ENCODE data around the gene WNT4. TPM values are rescaled to one million over a fixed set of nuclear protein-coding genes. Genes with fewer than 3 reads are reported as not detected.
A peak's percentile ranks its signal among the peaks of the same experiment; 100 is the strongest.

The WNT4 gene
- total and polyA plus RNA-seq, 2 experiments from 2014 or later = 0.05 to 0.32 TPM

DNA sequence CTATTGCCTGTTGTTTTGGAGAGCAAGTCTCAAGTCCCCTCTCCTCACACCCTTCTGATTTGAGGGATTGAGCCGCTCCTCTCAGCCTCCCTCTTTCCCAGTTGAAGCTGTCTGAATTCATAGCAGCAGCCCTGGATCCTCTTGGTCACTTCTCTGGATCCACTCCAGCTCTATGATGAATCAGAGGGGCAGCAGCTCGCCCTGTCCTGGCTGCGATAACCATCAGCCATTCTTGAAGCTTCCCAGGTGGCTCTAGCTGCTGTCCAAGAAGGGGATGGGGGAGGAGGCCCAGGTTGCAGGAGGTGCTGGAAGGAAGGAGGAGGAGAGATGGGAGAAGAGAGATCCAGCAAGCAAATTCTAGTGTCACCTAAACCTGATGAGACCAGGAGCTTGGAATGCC is 31.3 kb downstream of the WNT4 start:
- TF ChIP-seq EZH2 (IDR thresholded peaks at IDR 0.05; ENCODE audit: insufficient read depth, poor library complexity, severe bottlenecking) (no peak), EZH2phosphoT487 (IDR thresholded peaks at IDR 0.05; ENCODE audit: insufficient read depth, low read depth) (no peak)
- Histone ChIP-seq H3K79me2 (ENCODE audit: insufficient read depth) (peaks cover 100% of the 10 kb centered on the region), H3K9me2 (ENCODE audit: insufficient read depth) (no peaks in the 10 kb centered on the region), H3K4me1 (ENCODE audit: insufficient read depth) (peaks cover 4% of the 10 kb centered on the region; the same call in 1 of the 2 replicates), H3K9me3 (ENCODE audit: low read depth) (no peaks in the 10 kb centered on the region), H3K4me3 (no peak overlapping the region), H2AFZ (no peak overlapping the region), H3K36me3 (ENCODE audit: low read depth) (no peaks in the 10 kb centered on the region; the same call in 1 of the 2 replicates), H3K27me3 (replicated peaks; ENCODE audit: insufficient read depth) (no peaks in the 10 kb centered on the region), H3F3A (ENCODE audit: insufficient read depth) (peaks cover 12% of the 10 kb centered on the region), H3K27ac (no peak overlapping the region), H4K20me1 (ENCODE audit: insufficient read depth) (peaks cover 6% of the 10 kb centered on the region), H3K9ac (no peak overlapping the region), H3K4me2 (ENCODE audit: unreplicated experiment) (no peak overlapping the region)
- 65 to 67% methylated on average over 3 of the region's 3 CpGs for WGBS, 2 experiments (ENCODE audit: low coverage in 1 of 2, low lambda C conversion rate in 2 of 2, missing lambda C conversion rate in 2 of 2)
- DNase-seq = peak; percentile 72
- in situ Hi-C loops (cut with MboI) = loop anchor here (10.0 kb wide), 1 partner anchor 303 kb away; no protein-coding TSS in a partner anchor

DNA sequence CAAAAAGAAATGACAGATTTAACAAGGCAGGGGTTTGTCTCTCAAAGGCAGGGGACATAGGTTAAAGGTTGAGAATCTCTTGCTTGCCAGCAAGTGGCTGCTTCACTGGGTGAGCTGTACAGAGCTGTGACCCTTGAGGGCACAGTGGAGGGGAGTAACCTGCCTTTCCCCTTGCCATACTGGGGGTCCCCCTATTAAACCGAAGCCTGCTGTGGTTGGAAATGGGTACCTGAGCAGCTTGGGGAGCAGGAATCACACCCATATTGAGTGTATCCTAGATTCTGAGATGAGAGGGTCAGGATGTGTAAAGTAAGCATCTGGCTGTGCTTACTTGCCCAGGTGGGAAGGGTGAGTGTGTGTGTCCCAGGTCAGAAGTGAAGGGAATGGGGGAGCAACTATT is 31.8 kb downstream of the WNT4 start:
- Histone ChIP-seq H3K27me3 (replicated peaks; ENCODE audit: insufficient read depth) (no peaks in the 10 kb centered on the region), H3K27ac (no peak overlapping the region), H3K9ac (no peak overlapping the region), H3K79me2 (ENCODE audit: insufficient read depth) (peaks cover 100% of the 10 kb centered on the region), H3K4me2 (ENCODE audit: unreplicated experiment) (no peak overlapping the region), H3F3A (ENCODE audit: insufficient read depth) (peaks cover 12% of the 10 kb centered on the region), H4K20me1 (ENCODE audit: insufficient read depth) (peaks cover 11% of the 10 kb centered on the region), H3K36me3 (ENCODE audit: low read depth) (no peaks in the 10 kb centered on the region; the same call in 1 of the 2 replicates), H3K4me3 (no peak overlapping the region), H3K9me2 (ENCODE audit: insufficient read depth) (no peaks in the 10 kb centered on the region), H3K4me1 (ENCODE audit: insufficient read depth) (peaks cover 4% of the 10 kb centered on the region; the same call in 1 of the 2 replicates), H3K9me3 (ENCODE audit: low read depth) (no peaks in the 10 kb centered on the region), H2AFZ (no peak overlapping the region)
- in situ Hi-C loops (cut with MboI) = loop anchor here (10.0 kb wide), 1 partner anchor 304 kb away; no protein-coding TSS in a partner anchor
- DNase-seq = no peak
- TF ChIP-seq EZH2phosphoT487 (IDR thresholded peaks at IDR 0.05; ENCODE audit: insufficient read depth, low read depth) (no peak), EZH2 (IDR thresholded peaks at IDR 0.05; ENCODE audit: insufficient read depth, poor library complexity, severe bottlenecking) (no peak)
- 100% methylated on average over 1 of the region's 1 CpG for WGBS, 2 experiments (ENCODE audit: low coverage in 1 of 2, low lambda C conversion rate in 2 of 2, missing lambda C conversion rate in 2 of 2)

- Histone ChIP-seq H3K9me2 (ENCODE audit: insufficient read depth) (no peaks in the 10 kb centered on the region), H4K20me1 (ENCODE audit: insufficient read depth) (peaks cover 6% of the 10 kb centered on the region; the same call in 1 of the 2 replicates), H3K27me3 (replicated peaks; ENCODE audit: insufficient read depth) (no peaks in the 10 kb centered on the region), H3K4me3 (no peak overlapping the region), H3K36me3 (ENCODE audit: low read depth) (no peaks in the 10 kb centered on the region), H3K79me2 (ENCODE audit: insufficient read depth) (peaks cover 100% of the 10 kb centered on the region), H3F3A (ENCODE audit: insufficient read depth) (peaks cover 17% of the 10 kb centered on the region), H3K4me1 (ENCODE audit: insufficient read depth) (peaks cover 4% of the 10 kb centered on the region; the same call in 1 of the 2 replicates), H3K9me3 (ENCODE audit: low read depth) (no peaks in the 10 kb centered on the region), H3K27ac (no peak overlapping the region), H3K9ac (no peak overlapping the region), H2AFZ (no peak overlapping the region), H3K4me2 (ENCODE audit: unreplicated experiment) (no peak overlapping the region)
- WGBS, 2 experiments (ENCODE audit: low coverage in 1 of 2, low lambda C conversion rate in 2 of 2, missing lambda C conversion rate in 2 of 2) = 97 to 98% methylated on average over 3 of the region's 3 CpGs
- no peak for TF ChIP-seq EZH2phosphoT487 (IDR thresholded peaks at IDR 0.05; ENCODE audit: insufficient read depth, low read depth)
- TF ChIP-seq EZH2 (IDR thresholded peaks at IDR 0.05; ENCODE audit: insufficient read depth, poor library complexity, severe bottlenecking) = no peak
- in situ Hi-C loops (cut with MboI) = loop anchor here (10.0 kb wide), 1 partner anchor 305 kb away; no protein-coding TSS in a partner anchor
- no peak for DNase-seq
Measured at GRCh38 chr1:22110016-22110415, 32.9 kb downstream of the WNT4 start.

- H3K9me2 ChIP-seq (ENCODE audit: insufficient read depth) = no peaks in the 10 kb centered on the region
- H4K20me1 ChIP-seq (ENCODE audit: insufficient read depth) = peaks cover 17% of the 10 kb centered on the region; the same call in 1 of the 2 replicates
- no peaks in the 10 kb centered on the region for H3K27me3 ChIP-seq (replicated peaks; ENCODE audit: insufficient read depth)
- no peak overlapping the region for H3K9ac ChIP-seq
- no peak overlapping the region for H3K27ac ChIP-seq
- 0 out of 2 replicates have a peak, but pooled peaks cover 11% of the 10 kb centered on the region for H3K36me3 ChIP-seq (ENCODE audit: low read depth)
- no peak overlapping the region for H3K4me3 ChIP-seq
- in situ Hi-C loops (cut with MboI) = no loop called here
- H3F3A ChIP-seq (ENCODE audit: insufficient read depth) = peaks cover 30% of the 10 kb centered on the region
- H3K4me1 ChIP-seq (ENCODE audit: insufficient read depth) = peaks cover 4% of the 10 kb centered on the region; the same call in 1 of the 2 replicates
- DNase-seq = peak; percentile 39
- 45 to 50% methylated on average over 11 of the region's 11 CpGs for WGBS, 2 experiments (ENCODE audit: low coverage in 1 of 2, low lambda C conversion rate in 2 of 2, missing lambda C conversion rate in 2 of 2)
- TF ChIP-seq EZH2phosphoT487 (IDR thresholded peaks at IDR 0.05; ENCODE audit: insufficient read depth, low read depth) (no peak), EZH2 (IDR thresholded peaks at IDR 0.05; ENCODE audit: insufficient read depth, poor library complexity, severe bottlenecking) (no peak)
- H3K4me2 ChIP-seq (ENCODE audit: unreplicated experiment) = no peak overlapping the region
- H3K9me3 ChIP-seq (ENCODE audit: low read depth) = no peaks in the 10 kb centered on the region
- peaks cover 100% of the 10 kb centered on the region for H3K79me2 ChIP-seq (ENCODE audit: insufficient read depth)
- H2AFZ ChIP-seq = no peak overlapping the region
Measured at GRCh38 chr1:22108339-22109105, 34.4 kb downstream of the WNT4 start.
